GM23338 (cell line): Measurements from ENCODE around the gene ZNF837.

Source experiments
- CREB1 ChIP-seq: fragments of 250-450 bp; sonication (Bioruptor Pico); IDR thresholded peaks from 2 replicates; pipeline ENCODE4 v1.5.0; 2020; ENCODE audit warnings: low read depth, mild to moderate bottlenecking, moderate library complexity
- CTCF ChIP-seq, 2 experiments: fragments of 200-600 bp in 1 of 2; sonication (generic) in 1 of 2; conservative IDR thresholded peaks; 2 replicates each; pipeline versions ENCODE4 v1.5.1 to v1.6.1; 2016 to 2017; ENCODE audit warnings: antibody characterized with exemption in 2 of 2, low read depth in 2 of 2, mild to moderate bottlenecking in 2 of 2, moderate library complexity in 1 of 2
- EZH2 ChIP-seq: fragments of 200-600 bp; sonication (generic); IDR thresholded peaks from one replicate; pipeline ENCODE4 v1.8.0; 2017; ENCODE audit warnings: antibody characterized with exemption, mild to moderate bottlenecking, low read depth; ENCODE audit not compliant: unreplicated experiment
- EZH2phosphoT487 ChIP-seq: fragments of 200-600 bp; sonication (generic); IDR thresholded peaks from one replicate; pipeline ENCODE4 v1.8.1; 2018; ENCODE audit warnings: antibody characterized with exemption; ENCODE audit not compliant: unreplicated experiment
- JUNB ChIP-seq: IDR thresholded peaks from one replicate; pipeline ENCODE4 v1.6.1; 2016; ENCODE audit warnings: antibody characterized with exemption; ENCODE audit not compliant: unreplicated experiment
- NANOG ChIP-seq: IDR thresholded peaks from 2 replicates; pipeline ENCODE4 v1.6.1; 2016; ENCODE audit warnings: antibody characterized with exemption, borderline replicate concordance
- POLR2AphosphoS5 ChIP-seq: IDR thresholded peaks from 2 replicates; pipeline ENCODE4 v1.6.1; 2016; ENCODE audit warnings: antibody characterized with exemption, low read depth
- ZNF114 ChIP-seq: fragments of 250-450 bp; sonication (Bioruptor Pico); IDR thresholded peaks from 2 replicates; pipeline ENCODE4 v1.5.0; 2020; ENCODE audit warnings: mild to moderate bottlenecking, moderate library complexity
- ZNF331 ChIP-seq: fragments of 250-450 bp; sonication (Bioruptor Pico); IDR thresholded peaks from 2 replicates; pipeline ENCODE4 v1.5.0; 2020; ENCODE audit warnings: low read depth, mild to moderate bottlenecking, moderate library complexity
- ZNF462 ChIP-seq: fragments of 250-450 bp; sonication (Bioruptor Pico); IDR thresholded peaks from 2 replicates; pipeline ENCODE4 v1.5.0; 2020; ENCODE audit warnings: mild to moderate bottlenecking, moderate library complexity
- TF ChIP-seq, protein P1 (sequence below): IDR thresholded peaks from 2 replicates; pipeline ENCODE4 v1.6.1; 2016; ENCODE audit warnings: antibody characterized with exemption
- TF ChIP-seq, protein P2 (sequence below): IDR thresholded peaks from one replicate; pipeline ENCODE4 v1.6.1; 2018; ENCODE audit warnings: antibody characterized with exemption; ENCODE audit not compliant: unreplicated experiment

GRCh38 chr19:58393725-58394033, 12.8 kb upstream of the ZNF837 start:
- TF ChIP-seq POLR2AphosphoS5, result no peak
- no peak for TF ChIP-seq CTCF (conservative IDR thresholded peaks at IDR 0.05; ENCODE audit: low read depth in 2 of 2)
- TF ChIP-seq EZH2, result no peak
- TF ChIP-seq ZNF462 (CRISPR knock-in tag), result no peak
- TF ChIP-seq, protein P1, sequence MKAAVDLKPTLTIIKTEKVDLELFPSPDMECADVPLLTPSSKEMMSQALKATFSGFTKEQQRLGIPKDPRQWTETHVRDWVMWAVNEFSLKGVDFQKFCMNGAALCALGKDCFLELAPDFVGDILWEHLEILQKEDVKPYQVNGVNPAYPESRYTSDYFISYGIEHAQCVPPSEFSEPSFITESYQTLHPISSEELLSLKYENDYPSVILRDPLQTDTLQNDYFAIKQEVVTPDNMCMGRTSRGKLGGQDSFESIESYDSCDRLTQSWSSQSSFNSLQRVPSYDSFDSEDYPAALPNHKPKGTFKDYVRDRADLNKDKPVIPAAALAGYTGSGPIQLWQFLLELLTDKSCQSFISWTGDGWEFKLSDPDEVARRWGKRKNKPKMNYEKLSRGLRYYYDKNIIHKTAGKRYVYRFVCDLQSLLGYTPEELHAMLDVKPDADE, result no peak
- no peak for TF ChIP-seq CREB1 (CRISPR knock-in tag)
- TF ChIP-seq, protein P2, sequence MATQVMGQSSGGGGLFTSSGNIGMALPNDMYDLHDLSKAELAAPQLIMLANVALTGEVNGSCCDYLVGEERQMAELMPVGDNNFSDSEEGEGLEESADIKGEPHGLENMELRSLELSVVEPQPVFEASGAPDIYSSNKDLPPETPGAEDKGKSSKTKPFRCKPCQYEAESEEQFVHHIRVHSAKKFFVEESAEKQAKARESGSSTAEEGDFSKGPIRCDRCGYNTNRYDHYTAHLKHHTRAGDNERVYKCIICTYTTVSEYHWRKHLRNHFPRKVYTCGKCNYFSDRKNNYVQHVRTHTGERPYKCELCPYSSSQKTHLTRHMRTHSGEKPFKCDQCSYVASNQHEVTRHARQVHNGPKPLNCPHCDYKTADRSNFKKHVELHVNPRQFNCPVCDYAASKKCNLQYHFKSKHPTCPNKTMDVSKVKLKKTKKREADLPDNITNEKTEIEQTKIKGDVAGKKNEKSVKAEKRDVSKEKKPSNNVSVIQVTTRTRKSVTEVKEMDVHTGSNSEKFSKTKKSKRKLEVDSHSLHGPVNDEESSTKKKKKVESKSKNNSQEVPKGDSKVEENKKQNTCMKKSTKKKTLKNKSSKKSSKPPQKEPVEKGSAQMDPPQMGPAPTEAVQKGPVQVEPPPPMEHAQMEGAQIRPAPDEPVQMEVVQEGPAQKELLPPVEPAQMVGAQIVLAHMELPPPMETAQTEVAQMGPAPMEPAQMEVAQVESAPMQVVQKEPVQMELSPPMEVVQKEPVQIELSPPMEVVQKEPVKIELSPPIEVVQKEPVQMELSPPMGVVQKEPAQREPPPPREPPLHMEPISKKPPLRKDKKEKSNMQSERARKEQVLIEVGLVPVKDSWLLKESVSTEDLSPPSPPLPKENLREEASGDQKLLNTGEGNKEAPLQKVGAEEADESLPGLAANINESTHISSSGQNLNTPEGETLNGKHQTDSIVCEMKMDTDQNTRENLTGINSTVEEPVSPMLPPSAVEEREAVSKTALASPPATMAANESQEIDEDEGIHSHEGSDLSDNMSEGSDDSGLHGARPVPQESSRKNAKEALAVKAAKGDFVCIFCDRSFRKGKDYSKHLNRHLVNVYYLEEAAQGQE, result no peak
- no peak for TF ChIP-seq JUNB
- TF ChIP-seq EZH2phosphoT487, result no peak
- TF ChIP-seq ZNF114 (CRISPR knock-in tag), result no peak
- no peak for TF ChIP-seq NANOG
- TF ChIP-seq ZNF331 (CRISPR knock-in tag), result no peak
